H9 (cell line): ENCODE data around the gene MARCHF3. TPM values are rescaled to one million over a fixed set of nuclear protein-coding genes. Genes with fewer than 3 reads are reported as not detected.

Source experiments
- DNase-seq: peaks from one replicate; pipeline ENCODE4 v3.0.0-alpha.2; 2017
- H2AFZ ChIP-seq: one replicate; pipeline ENCODE4 v1.6.1; 2013; ENCODE audit warnings: mild to moderate bottlenecking, low read length, control low read depth, moderate library complexity
- H2AK5ac ChIP-seq: 2 replicates; pipeline ENCODE4 v1.6.1; 2013; ENCODE audit warnings: low read length, control low read depth, mixed read lengths; ENCODE audit not compliant: insufficient read length
- H2BK120ac ChIP-seq: one replicate; pipeline ENCODE4 v1.6.1; 2013; ENCODE audit warnings: low read depth, mild to moderate bottlenecking, low read length, control low read depth, inconsistent platforms; ENCODE audit not compliant: poor library complexity, severe bottlenecking
- H2BK12ac ChIP-seq: 2 replicates; pipeline ENCODE4 v1.6.1; 2013; ENCODE audit warnings: low read length, control low read depth, mixed read lengths, low read depth; ENCODE audit not compliant: insufficient read length
- H2BK15ac ChIP-seq: 2 replicates; pipeline ENCODE4 v1.6.1; 2013; ENCODE audit warnings: low read depth, low read length, control low read depth
- H2BK20ac ChIP-seq: one replicate; pipeline ENCODE4 v1.6.1; 2013; ENCODE audit warnings: low read depth, mild to moderate bottlenecking, low read length, control low read depth, inconsistent platforms; ENCODE audit not compliant: poor library complexity, severe bottlenecking
- H2BK5ac ChIP-seq: 2 replicates; pipeline ENCODE4 v1.6.1; 2013; ENCODE audit warnings: low read length, control low read depth, mixed read lengths; ENCODE audit not compliant: insufficient read length
- H3K14ac ChIP-seq: 2 replicates; pipeline ENCODE4 v1.6.1; 2013; ENCODE audit warnings: low read length, control low read depth; ENCODE audit not compliant: insufficient read depth
- H3K18ac ChIP-seq: 2 replicates; pipeline ENCODE4 v1.6.1; 2013; ENCODE audit warnings: low read depth, mild to moderate bottlenecking, mixed read lengths, low read length, control low read depth; ENCODE audit not compliant: insufficient read length
- H3K23ac ChIP-seq: 2 replicates; pipeline ENCODE4 v1.6.1; 2013; ENCODE audit warnings: low read length, control low read depth, mixed read lengths, low read depth; ENCODE audit not compliant: insufficient read length
- H3K23me2 ChIP-seq: 2 replicates; pipeline ENCODE4 v1.6.1; 2013; ENCODE audit warnings: low read depth, mild to moderate bottlenecking, mixed read lengths, low read length, control low read depth; ENCODE audit not compliant: insufficient read length, poor library complexity, severe bottlenecking
- H3K27ac ChIP-seq: 2 replicates; pipeline ENCODE4 v1.5.1; 2013; ENCODE audit warnings: low read length, control low read depth, mixed read lengths, low read depth; ENCODE audit not compliant: insufficient read length
- H3K27me3 ChIP-seq: 2 replicates; pipeline ENCODE4 v1.6.1; 2013; ENCODE audit warnings: low read length, control low read depth, inconsistent platforms; ENCODE audit not compliant: insufficient read depth
- H3K4ac ChIP-seq: 2 replicates; pipeline ENCODE4 v1.6.1; 2013; ENCODE audit warnings: low read depth, mild to moderate bottlenecking, control low read depth, inconsistent platforms, low read length, moderate library complexity
- H3K4me1 ChIP-seq: 2 replicates; pipeline ENCODE4 v1.6.1; 2013; ENCODE audit warnings: low read length, control low read depth, inconsistent platforms; ENCODE audit not compliant: insufficient read depth
- H3K4me2 ChIP-seq: 2 replicates; pipeline ENCODE4 v1.6.1; 2013; ENCODE audit warnings: low read length, control low read depth, mixed read lengths; ENCODE audit not compliant: insufficient read length, insufficient read depth
- H3K56ac ChIP-seq: 2 replicates; pipeline ENCODE4 v1.6.1; 2013; ENCODE audit warnings: low read depth, mild to moderate bottlenecking, mixed read lengths, low read length, control low read depth; ENCODE audit not compliant: insufficient read length
- H3K79me1 ChIP-seq: 2 replicates; pipeline ENCODE4 v1.6.1; 2013; ENCODE audit warnings: low read depth, mild to moderate bottlenecking, moderate library complexity, low read length, control low read depth, inconsistent platforms; ENCODE audit not compliant: insufficient read depth, poor library complexity, severe bottlenecking
- H3K79me2 ChIP-seq: 2 replicates; pipeline ENCODE4 v1.6.1; 2013; ENCODE audit warnings: low read length, control low read depth, inconsistent platforms; ENCODE audit not compliant: insufficient read depth
- H3K9ac ChIP-seq: 2 replicates; pipeline ENCODE4 v1.6.1; 2013; ENCODE audit warnings: low read length, control low read depth, mixed read lengths; ENCODE audit not compliant: insufficient read length; ENCODE audit errors: extremely low read depth
- H3K9me3 ChIP-seq: one replicate; pipeline ENCODE4 v1.6.1; 2013; ENCODE audit warnings: low read depth, low read length, inconsistent platforms; ENCODE audit not compliant: control insufficient read depth
- H3T11ph ChIP-seq: one replicate; pipeline ENCODE4 v1.6.1; 2013; ENCODE audit warnings: mild to moderate bottlenecking, low read length, control low read depth, inconsistent platforms
- H4K20me1 ChIP-seq: one replicate; pipeline ENCODE4 v1.6.1; 2013; ENCODE audit not compliant: control insufficient read depth, insufficient read length, insufficient read depth
- H4K5ac ChIP-seq: 2 replicates; pipeline ENCODE4 v1.6.1; 2013; ENCODE audit warnings: low read depth, mild to moderate bottlenecking, mixed read lengths, low read length, control low read depth; ENCODE audit not compliant: insufficient read length
- H4K8ac ChIP-seq: replicated peaks from 2 replicates; pipeline ENCODE4 v1.6.1; 2013; ENCODE audit warnings: low read length, control low read depth, mixed read lengths, low read depth; ENCODE audit not compliant: insufficient read length
- H4K91ac ChIP-seq: 2 replicates; pipeline ENCODE4 v1.6.1; 2013; ENCODE audit warnings: low read depth, mild to moderate bottlenecking, moderate library complexity, mixed read lengths, low read length, control low read depth; ENCODE audit not compliant: insufficient read length
- H3K27ac Mint-ChIP-seq, 3 experiments: 2 replicates in 2 of 3; 3 replicates in 1 of 3; pipeline ENCODE4 v1.8.0; 2020 to 2021; ENCODE audit warnings: mixed read lengths in 3 of 3, mild to moderate bottlenecking in 1 of 3, moderate library complexity in 1 of 3
- H3K27me3 Mint-ChIP-seq: 2 replicates; pipeline ENCODE4 v1.8.0; 2021; ENCODE audit warnings: low read depth, mild to moderate bottlenecking, moderate library complexity, mixed read lengths
- H3K36me3 Mint-ChIP-seq, 3 experiments: 2 replicates in 2 of 3; 3 replicates in 1 of 3; pipeline ENCODE4 v1.8.0; 2020 to 2021; ENCODE audit warnings: low read depth in 3 of 3, mixed read lengths in 3 of 3; ENCODE audit not compliant: insufficient read depth in 1 of 3
- H3K4me1 Mint-ChIP-seq, 2 experiments: 2 replicates each; pipeline ENCODE4 v1.8.0; 2020; ENCODE audit warnings: mixed read lengths in 2 of 2
- H3K4me3 Mint-ChIP-seq, 2 experiments: 2 replicates in 1 of 2; 3 replicates in 1 of 2; pipeline ENCODE4 v1.8.0; 2020 to 2021; ENCODE audit warnings: mild to moderate bottlenecking in 2 of 2, mixed read lengths in 2 of 2, moderate library complexity in 1 of 2
- H3K9me3 Mint-ChIP-seq, 2 experiments: 2 replicates in 1 of 2; 3 replicates in 1 of 2; pipeline ENCODE4 v1.8.0; 2020; ENCODE audit warnings: mild to moderate bottlenecking in 2 of 2, mixed read lengths in 2 of 2, moderate library complexity in 1 of 2
- CTCF ChIP-seq: fragments of 200-600 bp; sonication (generic); conservative IDR thresholded peaks from 3 replicates; pipeline ENCODE4 v1.8.0; 2021; ENCODE audit warnings: antibody characterized with exemption, mild to moderate bottlenecking
- WGBS: extraction: QIAGEN DNeasy Blood & Tissue Kit; methylation state at CpG from one replicate; pipeline ENCODE4 v1.1.7; 2013; ENCODE audit warnings: missing lambda C conversion rate, low lambda C conversion rate, mixed read lengths; ENCODE audit not compliant: insufficient read length; ENCODE audit errors: extremely low coverage; 5-methylcytosine and 5-hydroxymethylcytosine counted together
- total RNA-seq: library from RNA; stranded (reverse); gene quantifications from 2 replicates; pipeline ENCODE4 v1.2.1, GENCODE V29; 2021

MARCHF3 gene
- total RNA-seq, 1 experiment from 2014 or later, result 17.7 TPM

- no peak overlapping the region for H4K91ac ChIP-seq
- no peak overlapping the region for H2AK5ac ChIP-seq
- Mint-ChIP-seq H3K4me1 (peaks cover 23 to 24% of the 10 kb centered on the region in 2 experiments), H3K4me3 (no peak overlapping the region), H3K27me3 (no peaks in the 10 kb centered on the region), H3K36me3 (no peaks in the 10 kb centered on the region), H3K9me3 (no peaks in the 10 kb centered on the region), H3K27ac (no peak overlapping the region)
- H3K27ac ChIP-seq, result no peak overlapping the region
- no peaks in the 10 kb centered on the region for H3K79me1 ChIP-seq
- no peak overlapping the region for H3T11ph ChIP-seq
- no peak overlapping the region for H2BK5ac ChIP-seq
- no peak overlapping the region for H3K23ac ChIP-seq
- H2BK12ac ChIP-seq, result no peak overlapping the region
- no peak overlapping the region for H2AFZ ChIP-seq
- H3K4me2 ChIP-seq, result no peak overlapping the region
- H3K27me3 ChIP-seq, result no peaks in the 10 kb centered on the region
- H4K8ac ChIP-seq, result no peak overlapping the region
- H3K56ac ChIP-seq, result no peak overlapping the region
- WGBS, result no CpG with 5 or more reads among the region's 4 CpGs
- no peak overlapping the region for H2BK20ac ChIP-seq
- no peak overlapping the region for H3K14ac ChIP-seq
- H3K18ac ChIP-seq, result no peak overlapping the region
- H2BK120ac ChIP-seq, result no peak overlapping the region
- H3K79me2 ChIP-seq, result no peaks in the 10 kb centered on the region
- no peak overlapping the region for H3K4ac ChIP-seq
- no peak for TF ChIP-seq CTCF
- no peak overlapping the region for H4K5ac ChIP-seq
- H3K4me1 ChIP-seq, result peaks cover 3% of the 10 kb centered on the region
- H4K20me1 ChIP-seq, result no peaks in the 10 kb centered on the region
- no peaks in the 10 kb centered on the region for H3K9me3 ChIP-seq
- H2BK15ac ChIP-seq, result no peak overlapping the region
- no peak for DNase-seq
- H3K23me2 ChIP-seq, result no peaks in the 10 kb centered on the region
- H3K9ac ChIP-seq, result no peak overlapping the region
Measured at GRCh38 chr5:126978258-126978657, 52.1 kb downstream of the MARCHF3 start.
